ENCODE results near the gene TMEM87B.
"Not testable (repeated sequence)": the region's sequence is repeated elsewhere in the genome, so short reads cannot be mapped to it uniquely, and the experiment has no call there.

The TMEM87B gene

DNA sequence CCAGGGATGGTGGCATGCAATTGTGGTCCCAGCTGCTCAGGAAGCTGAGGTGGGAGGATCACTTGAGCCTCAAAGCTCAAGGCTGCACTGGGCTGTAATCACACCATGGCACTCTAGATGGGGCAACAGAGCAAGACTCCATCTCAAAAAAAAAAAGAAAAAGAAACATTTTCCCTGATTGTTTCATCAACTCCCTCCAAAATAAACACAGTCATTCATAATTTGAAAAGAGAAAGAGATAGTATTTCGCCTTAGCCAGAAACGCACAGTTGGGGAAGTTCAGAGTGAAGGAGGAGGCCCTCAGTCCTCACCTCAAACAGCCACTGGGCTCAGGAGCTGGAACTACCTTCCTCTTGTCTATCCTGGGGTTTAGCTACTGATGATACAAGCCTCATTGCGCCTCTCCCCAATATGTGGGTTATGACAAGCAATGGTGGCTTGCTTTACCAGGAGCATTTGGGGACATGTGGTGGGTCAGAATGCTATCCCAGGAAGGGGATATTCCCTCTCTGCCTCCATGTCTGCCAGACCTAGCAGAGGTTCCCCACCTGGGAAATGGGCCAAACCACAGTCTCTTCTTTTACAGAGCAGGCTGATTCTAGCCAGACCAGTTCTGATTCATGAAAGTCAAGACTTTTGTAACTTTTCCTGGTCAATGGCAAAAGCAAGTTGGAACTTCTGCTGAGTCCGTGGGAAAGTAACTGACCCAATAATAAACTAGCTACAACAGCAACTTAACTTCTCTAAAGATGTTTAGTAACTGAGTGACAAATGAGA lies 22.2 kb upstream of the TMEM87B start:
- TF ChIP-seq CTCF (IDR thresholded peaks at IDR 0.05; ENCODE audit: low read depth, low read length, missing control alignments): peak; percentile 21
- no peak overlapping the region for H3K4me3 ChIP-seq (ENCODE audit: low read depth, low read length)
- no peak for DNase-seq (ENCODE audit: low read depth)

DNA sequence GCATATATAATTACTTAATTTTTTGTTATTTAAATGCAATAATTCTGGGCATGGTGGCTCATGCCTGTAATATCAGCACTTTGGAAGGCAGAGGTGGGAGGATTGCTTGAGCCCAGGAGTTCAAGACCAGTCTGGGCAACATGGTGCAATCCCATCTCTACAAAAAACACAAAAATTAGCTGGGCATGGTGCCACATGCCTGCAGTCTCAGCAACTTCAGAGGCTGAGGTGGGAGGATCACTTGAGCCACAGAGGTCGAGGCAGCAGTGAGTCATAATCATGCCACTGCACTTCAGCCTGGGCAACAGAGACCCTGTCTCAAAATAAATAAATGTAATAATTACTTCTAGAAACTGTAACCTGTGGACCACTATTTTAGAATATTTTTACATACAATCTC lies 21.5 kb upstream of the TMEM87B start:
- H3K4me3 ChIP-seq (ENCODE audit: low read depth, low read length): no peak overlapping the region
- no peak for TF ChIP-seq CTCF (IDR thresholded peaks at IDR 0.05; ENCODE audit: low read depth, low read length, missing control alignments)
- DNase-seq (ENCODE audit: low read depth): no peak

DNA sequence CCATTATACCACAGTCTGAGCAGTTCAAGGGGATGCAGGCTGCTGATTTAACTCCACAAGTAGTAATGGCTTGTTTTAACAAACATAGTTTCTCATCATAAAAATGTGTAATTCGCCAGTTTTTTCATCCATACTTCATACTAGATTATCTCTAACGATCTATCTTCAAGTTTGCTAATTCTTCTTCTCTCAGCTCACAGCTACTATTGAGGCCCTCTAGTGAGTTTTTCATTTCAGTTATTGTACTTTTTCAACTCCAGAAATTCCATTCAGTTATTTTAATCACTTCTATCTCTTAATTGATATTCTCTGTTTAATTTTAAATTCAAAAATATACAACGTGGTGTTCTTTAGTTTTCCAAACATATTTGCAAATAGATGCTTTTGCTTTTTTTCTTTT lies 20.1 kb upstream of the TMEM87B start:
- DNase-seq (ENCODE audit: low read depth): no peak
- no peak for TF ChIP-seq CTCF (IDR thresholded peaks at IDR 0.05; ENCODE audit: low read depth, low read length, missing control alignments)
- no peak overlapping the region for H3K4me3 ChIP-seq (ENCODE audit: low read depth, low read length)

DNA sequence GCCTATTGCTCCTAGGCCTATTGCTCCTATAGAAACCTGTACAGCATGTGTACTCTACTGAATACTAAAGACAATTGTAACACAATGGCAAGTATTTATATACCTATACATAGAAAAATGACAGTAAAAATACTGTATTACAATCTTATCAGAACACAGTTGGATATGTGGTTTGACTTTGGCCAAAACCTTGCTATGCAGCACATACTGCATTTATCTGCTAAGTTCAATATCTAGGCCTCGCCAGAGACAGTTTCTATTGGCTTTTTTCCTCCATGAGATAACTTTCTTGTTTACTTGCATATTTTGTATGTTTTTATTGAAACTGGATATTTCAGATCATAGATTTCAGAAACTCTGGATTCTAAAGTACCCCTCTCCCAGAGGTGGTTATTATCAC lies 19.3 kb upstream of the TMEM87B start:
- TF ChIP-seq CTCF (IDR thresholded peaks at IDR 0.05; ENCODE audit: low read depth, low read length, missing control alignments): no peak
- H3K4me3 ChIP-seq (ENCODE audit: low read depth, low read length): no peak overlapping the region
- no peak for DNase-seq (ENCODE audit: low read depth)

DNA sequence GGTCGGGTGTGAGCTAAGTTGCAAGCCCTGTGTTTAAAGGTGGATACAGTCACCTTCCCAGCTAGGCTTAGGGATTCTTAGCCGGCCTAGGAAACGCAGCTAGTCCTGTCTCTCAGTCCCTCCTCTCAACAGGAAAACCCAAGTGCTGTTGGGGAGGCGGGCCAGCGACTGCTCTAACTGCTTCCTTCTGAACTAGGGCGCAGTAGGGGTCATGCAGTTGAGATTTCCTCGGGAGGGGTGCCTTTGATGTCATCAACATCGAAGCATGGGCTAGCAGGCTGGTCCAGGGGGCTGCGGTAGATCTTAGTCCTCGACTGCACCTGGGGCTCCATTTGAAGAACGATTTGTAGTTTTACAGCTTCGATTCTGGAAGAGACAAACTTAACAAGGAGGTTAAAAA lies 15.5 kb upstream of the TMEM87B start:
- DNase-seq (ENCODE audit: low read depth): not testable (repeated sequence)

GRCh38 chr2:112040066-112040465 lies 15.0 kb upstream of the TMEM87B start:
- not testable (repeated sequence) for H3K4me3 ChIP-seq (ENCODE audit: low read depth, low read length)

More for the DNA sequence above, 15.5 kb upstream of the TMEM87B start:
- H3K4me3 ChIP-seq (ENCODE audit: low read depth, low read length): not testable (repeated sequence)

GRCh38 chr2:112041460-112041859 lies 13.6 kb upstream of the TMEM87B start:
- not testable (repeated sequence) for DNase-seq (ENCODE audit: low read depth); H3K4me3 ChIP-seq (ENCODE audit: low read depth, low read length)

More at GRCh38 chr2:112040066-112040465, 15.0 kb upstream of the TMEM87B start:
- DNase-seq (ENCODE audit: low read depth): not testable (repeated sequence)

DNA sequence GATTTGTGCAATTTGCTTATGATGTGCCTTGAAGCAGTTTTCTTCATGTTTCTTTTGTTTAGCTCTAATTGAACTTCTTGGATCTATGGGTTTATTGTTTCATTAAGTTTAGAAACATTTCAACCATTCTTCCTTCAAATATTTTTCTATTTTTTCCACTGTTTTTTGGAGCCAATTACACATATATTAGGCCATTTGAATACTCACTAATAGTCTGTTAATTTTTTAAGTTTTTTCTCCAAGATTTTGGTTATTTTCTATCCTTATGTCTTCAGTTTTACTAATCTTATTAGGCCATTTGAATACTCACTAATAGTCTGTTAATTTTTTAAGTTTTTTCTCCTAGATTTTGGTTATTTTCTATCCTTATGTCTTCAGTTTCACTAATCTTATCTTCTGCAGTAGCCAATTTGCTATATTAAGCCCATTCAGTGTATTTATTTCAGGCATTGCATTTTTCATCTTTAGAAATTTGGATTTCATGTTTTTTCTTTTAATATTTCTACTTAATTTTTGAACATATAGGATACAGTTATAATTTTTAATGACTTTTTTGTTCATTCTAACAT lies 9.5 kb upstream of the TMEM87B start:
- DNase-seq (ENCODE audit: low read depth): no peak
- TF ChIP-seq CTCF (IDR thresholded peaks at IDR 0.05; ENCODE audit: low read depth, low read length, missing control alignments): no peak
- H3K4me3 ChIP-seq (ENCODE audit: low read depth, low read length): no peak overlapping the region
